Dedifferentiated amniotic fluid mesenchymal stem cell (primary cell): ENCODE measurements around the gene IRX2.

Experiments
- DNase-seq: peaks from one replicate; pipeline ENCODE4 v3.0.0-alpha.2; 2016; ENCODE audit errors: extremely low spot score

The IRX2 gene

DNA sequence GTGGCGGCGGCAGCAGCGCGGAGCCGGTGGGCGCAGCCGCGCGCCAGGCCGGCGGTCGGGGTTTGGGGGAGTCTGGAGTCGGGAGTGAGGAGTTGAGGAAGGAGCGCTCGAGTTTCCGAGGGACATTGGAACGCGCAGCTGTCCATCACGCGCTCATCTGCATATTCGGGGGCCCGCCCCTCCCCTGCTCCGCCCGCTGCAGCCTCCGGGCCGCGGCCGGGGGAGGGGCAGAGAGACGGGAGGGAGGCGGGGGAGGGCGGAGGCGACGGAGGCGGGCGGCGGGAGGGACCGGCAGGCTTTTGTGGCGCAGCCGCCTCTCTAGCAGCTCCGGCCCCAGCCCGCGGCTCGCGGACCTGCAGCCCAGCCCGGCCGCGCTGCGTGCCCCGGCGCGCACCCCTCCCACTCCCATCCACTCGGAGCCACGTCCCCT is at the start of gene IRX2:
TSS of gene IRX2 (minus strand) at position 86 of the 430 bp plus-strand sequence. CDS start 264 bp downstream, outside the sequence.
- no peak for DNase-seq

- no peak for DNase-seq
Observed at GRCh38 chr5:2800035-2800434, 48.6 kb upstream of the IRX2 start.

DNA sequence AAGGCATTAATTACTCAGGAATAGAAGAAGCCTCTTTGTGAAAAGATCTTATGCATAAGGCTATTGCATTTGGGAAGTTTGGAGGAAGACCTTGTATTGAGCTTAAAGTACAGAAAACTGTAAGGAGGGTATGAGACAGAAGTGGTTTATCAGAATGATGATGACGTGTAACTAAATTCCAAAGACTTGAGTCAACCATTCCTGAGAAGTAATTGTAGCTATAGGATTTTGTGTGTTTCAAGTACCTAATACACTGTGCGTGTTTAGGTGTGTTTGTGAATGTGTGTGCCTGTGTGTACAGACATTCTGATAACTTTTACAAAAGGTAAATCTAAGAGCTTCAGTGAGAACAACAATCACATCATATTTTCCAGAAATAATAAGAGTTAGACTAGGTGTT is 46.5 kb upstream of the IRX2 start:
- no peak for DNase-seq

DNA sequence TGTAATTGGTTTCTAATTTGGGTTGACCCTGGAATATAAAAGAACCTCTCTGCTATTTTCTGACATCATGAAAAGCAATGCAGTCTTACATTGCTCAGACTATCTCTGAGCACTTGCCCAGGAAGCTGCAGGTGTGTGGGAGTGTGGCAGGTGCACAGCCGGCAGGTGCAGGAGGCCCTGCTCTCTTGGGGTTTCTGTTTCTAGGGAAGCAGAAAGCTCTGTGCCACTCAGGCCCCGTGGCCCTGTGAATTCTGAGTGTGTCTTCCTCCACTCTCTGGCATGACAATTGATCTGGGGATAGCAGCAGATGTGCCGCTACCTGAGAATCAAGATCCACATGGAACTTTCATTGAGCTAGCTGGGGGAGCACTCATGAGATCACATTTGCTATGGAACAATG is 45.7 kb upstream of the IRX2 start:
- no peak for DNase-seq

- DNase-seq = no peak
Observed at GRCh38 chr5:2783223-2783622, 31.7 kb upstream of the IRX2 start.

GRCh38 chr5:2782658-2783057 is 31.2 kb upstream of the IRX2 start:
- DNase-seq = no peak

DNA sequence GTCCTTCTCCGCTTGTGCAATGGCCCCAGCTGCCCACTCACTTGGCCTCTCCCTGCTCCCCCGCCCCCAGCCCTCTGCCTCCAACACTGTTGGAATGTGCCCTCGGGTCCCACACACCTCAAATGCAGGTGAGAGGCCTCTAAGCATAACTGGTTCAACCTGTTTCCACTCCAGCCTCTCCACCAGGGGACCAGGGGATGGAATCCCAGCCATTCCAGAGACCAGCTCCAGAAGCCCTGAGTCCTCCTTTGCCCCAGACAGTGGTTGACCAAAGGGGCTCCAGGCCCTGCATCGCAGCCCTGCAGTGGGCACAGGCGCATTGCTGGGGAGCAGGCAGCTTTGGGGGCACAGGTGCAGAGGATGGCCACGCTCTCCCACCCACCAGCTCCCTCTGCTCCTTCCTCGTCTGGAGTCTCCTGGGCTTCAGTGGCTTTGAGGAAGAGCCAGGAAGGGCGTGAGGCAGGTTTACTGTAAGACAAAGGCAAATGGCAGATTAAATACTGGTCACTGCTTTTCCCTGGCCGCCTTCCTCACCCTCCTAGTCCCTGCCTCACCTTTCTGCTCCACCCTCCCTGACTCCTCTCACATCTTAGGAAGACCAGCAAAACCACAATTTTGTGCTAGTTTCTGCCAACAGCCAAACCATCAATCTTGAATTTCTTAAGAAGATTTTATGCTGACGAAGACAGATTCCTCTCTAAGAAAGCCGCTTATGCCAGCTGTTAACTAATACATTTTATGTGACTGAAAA is 29.1 kb upstream of the IRX2 start:
- DNase-seq = no peak

DNA sequence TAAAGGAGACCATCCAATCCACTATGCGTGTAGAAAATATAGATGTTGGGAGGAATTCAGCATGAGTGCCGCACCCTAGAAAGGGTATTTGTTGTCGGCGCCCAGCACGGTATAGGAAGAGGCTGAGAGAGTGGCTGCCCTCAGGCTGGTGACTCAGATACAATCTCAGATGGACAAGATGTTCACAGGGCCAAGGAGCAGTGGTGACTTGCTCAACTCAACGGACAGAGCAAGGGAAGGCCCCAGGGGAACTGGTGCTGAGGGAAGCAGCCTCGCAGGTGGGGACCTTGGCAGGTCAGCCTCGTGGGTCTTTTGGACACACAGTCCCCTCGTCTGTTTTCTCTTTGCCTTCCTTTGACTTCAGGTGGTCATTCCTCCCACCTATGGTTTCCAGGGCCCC is 28.0 kb upstream of the IRX2 start:
- DNase-seq = no peak

DNA sequence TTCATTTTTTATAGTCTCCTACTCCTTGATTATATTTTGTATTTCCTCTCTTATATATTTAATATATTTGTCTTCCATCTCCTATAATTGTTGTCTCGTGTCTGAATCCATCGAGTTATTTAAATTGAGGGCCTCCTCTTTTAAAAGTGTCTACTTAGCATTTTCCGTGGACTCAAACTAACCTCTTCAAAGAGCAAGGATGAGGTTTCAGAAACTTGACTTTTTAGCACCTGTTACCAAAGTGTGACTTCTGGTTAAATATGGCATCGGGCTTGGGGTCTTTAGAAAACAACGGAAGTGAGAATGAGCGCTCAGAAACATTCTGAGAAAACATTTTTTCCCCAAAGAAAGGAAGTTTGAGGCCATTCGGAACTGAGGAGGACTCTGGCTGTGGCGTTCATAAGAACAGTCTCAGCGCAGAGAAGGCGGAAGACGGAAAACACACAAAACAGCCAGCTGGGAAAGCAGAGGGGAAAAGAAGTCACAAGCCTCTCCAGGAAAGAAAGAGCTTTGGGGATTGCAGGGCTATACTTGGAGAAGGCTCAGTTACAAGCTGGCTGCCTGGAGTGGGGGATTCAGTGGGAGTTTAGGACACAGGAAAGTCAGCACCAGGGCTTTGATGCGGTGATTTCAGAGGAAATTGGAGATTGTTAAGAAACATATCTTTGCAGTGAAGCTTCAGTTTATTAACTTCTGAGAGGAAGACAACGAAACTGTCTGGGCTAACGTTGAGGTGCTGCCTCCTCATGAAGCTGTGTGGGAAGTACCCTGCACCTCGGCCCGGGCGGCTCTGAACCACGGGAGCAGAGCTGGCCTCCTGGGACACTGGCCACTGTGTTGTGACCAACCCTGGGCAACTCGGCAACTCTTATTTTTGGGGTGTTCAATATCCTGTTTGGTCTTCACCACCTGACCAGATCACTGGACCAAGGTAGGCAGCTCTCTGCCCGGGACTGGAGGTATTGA is 25.1 kb upstream of the IRX2 start:
- DNase-seq = no peak

GRCh38 chr5:2773327-2773726 is 21.9 kb upstream of the IRX2 start:
- DNase-seq = no peak

DNA sequence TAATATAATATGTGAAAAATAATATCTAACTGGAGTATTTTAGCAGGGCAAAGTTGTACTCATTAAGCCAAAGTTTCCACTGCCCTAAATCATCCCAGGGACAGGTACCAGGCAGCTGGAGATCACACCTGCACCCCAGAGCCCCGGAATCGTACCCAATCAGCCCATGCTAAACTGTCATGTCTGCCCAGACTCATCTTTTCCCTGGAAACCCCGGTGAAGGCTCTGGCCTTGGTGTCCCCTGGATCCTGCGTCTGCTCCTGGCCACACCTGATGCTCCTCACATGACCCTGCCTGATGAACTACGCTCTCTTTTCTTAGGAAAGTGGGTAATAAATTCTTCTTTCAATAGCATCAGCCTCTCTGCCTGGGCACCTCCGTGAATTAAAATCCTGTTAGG is 15.6 kb upstream of the IRX2 start:
- no peak for DNase-seq

DNA sequence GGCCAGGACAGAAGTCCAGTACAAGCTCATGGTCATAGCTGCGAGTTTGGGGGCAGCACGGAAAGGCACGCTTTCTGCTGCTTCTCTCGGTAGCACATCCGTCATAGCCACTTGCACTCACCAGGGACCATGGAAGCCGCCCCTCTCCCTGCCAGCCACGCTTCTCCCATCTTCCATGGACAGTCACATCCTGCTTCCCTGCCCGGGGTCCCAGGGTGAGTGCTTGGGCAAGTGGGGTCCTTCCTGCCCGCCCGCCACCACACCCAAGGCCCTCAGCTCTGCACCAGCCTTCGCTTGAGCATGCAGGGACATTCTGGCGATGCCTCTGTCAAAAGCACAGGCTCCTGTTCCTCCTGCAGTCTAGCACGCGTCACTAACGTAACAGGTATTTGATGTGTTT is 13.1 kb upstream of the IRX2 start:
- DNase-seq = no peak

- no peak for DNase-seq
Observed at GRCh38 chr5:2763533-2763794, 12.0 kb upstream of the IRX2 start.

GRCh38 chr5:2762744-2763532 is 11.5 kb upstream of the IRX2 start:
- DNase-seq = no peak

- no peak for DNase-seq
Observed at GRCh38 chr5:2761921-2762488, 10.5 kb upstream of the IRX2 start.

GRCh38 chr5:2759696-2760461 is 8.4 kb upstream of the IRX2 start:
- no peak for DNase-seq

- no peak for DNase-seq
Observed at GRCh38 chr5:2759091-2759490, 7.6 kb upstream of the IRX2 start.

DNA sequence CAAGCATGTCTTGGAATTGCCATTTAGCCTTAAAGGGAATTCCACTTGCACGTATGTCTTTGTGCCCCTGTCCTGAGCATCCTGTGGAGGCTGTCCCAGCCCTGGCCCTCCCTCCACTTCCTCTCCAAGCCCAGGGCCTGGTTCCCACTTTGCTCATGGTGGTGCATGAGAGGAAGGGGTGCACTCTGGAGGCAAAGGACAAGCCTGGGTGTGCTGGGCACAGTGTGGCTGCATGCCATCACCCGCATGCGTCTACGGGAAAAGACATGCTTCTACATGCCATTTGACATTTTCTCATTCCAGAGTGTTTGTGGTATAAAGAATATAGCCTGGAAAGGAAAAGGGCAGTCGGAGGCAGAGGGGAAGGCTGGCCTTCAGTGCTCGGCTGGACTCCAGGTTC is 7.2 kb upstream of the IRX2 start:
- no peak for DNase-seq

- DNase-seq = no peak
Observed at GRCh38 chr5:2757563-2758351, 6.3 kb upstream of the IRX2 start.
